Activated CD4-positive, alpha-beta T cell treated with anti-CD3 and anti-CD28 coated beads for 36 hours (primary cell): ENCODE measurements around the gene LAMB2. TPM values are rescaled to one million over a fixed set of nuclear protein-coding genes. Genes with fewer than 3 reads are reported as not detected.

Experiments
- ATAC-seq: fragments of 200-7000 bp; cut with Tn5 transposase; one replicate; pipeline ENCODE4 v1.10.0; 2021; ENCODE audit warnings: mild to moderate bottlenecking, moderate library complexity
- CTCF ChIA-PET: fragments of 350-600 bp; sonication (Branson Sonifier 250); formaldehyde crosslinking; loops from one replicate; lab custom pipeline; 2021; ENCODE audit warnings: antibody characterized with exemption; lab: Charles Lee
- POLR2A ChIA-PET: fragments of 350-600 bp; sonication (Branson Sonifier 250); formaldehyde crosslinking; loops from one replicate; lab custom pipeline; 2021; ENCODE audit warnings: antibody characterized with exemption, inconsistent platforms; lab: Charles Lee
- DNase-seq: peaks from one replicate; pipeline ENCODE4 v3.0.0-alpha.2; 2020
- H3K27ac Mint-ChIP-seq: one replicate; pipeline ENCODE4 v1.8.0; 2021; ENCODE audit warnings: mixed read lengths
- H3K27me3 Mint-ChIP-seq: one replicate; pipeline ENCODE4 v1.8.0; 2021; ENCODE audit warnings: mixed read lengths
- H3K36me3 Mint-ChIP-seq: one replicate; pipeline ENCODE4 v1.8.0; 2021; ENCODE audit warnings: low read depth, mixed read lengths
- H3K4me1 Mint-ChIP-seq: one replicate; pipeline ENCODE4 v1.8.0; 2021; ENCODE audit warnings: mixed read lengths
- H3K4me3 Mint-ChIP-seq: one replicate; pipeline ENCODE4 v1.8.0; 2021; ENCODE audit warnings: mild to moderate bottlenecking, moderate library complexity, mixed read lengths
- H3K9me3 Mint-ChIP-seq: one replicate; pipeline ENCODE4 v1.8.0; 2021; ENCODE audit warnings: low read depth, mixed read lengths
- intact Hi-C, 2 experiments: fragments of 100-400 bp; cut with DNase I in 1 of 2; cut with micrococcal nuclease in 1 of 2; formaldehyde crosslinking; loops; one replicate each; pipeline versions ENCODE4 v1.14.2 to v1.15.1; 2022 to 2024; cut with DNase I, micrococcal nuclease
- total RNA-seq, 2 experiments: library from RNA; stranded (reverse); gene quantifications; one replicate each; pipeline ENCODE4 v1.2.3, GENCODE V29; 2021

The LAMB2 gene
- total RNA-seq, 2 experiments from 2014 or later, result 0.71 TPM; not detected in 1

DNA sequence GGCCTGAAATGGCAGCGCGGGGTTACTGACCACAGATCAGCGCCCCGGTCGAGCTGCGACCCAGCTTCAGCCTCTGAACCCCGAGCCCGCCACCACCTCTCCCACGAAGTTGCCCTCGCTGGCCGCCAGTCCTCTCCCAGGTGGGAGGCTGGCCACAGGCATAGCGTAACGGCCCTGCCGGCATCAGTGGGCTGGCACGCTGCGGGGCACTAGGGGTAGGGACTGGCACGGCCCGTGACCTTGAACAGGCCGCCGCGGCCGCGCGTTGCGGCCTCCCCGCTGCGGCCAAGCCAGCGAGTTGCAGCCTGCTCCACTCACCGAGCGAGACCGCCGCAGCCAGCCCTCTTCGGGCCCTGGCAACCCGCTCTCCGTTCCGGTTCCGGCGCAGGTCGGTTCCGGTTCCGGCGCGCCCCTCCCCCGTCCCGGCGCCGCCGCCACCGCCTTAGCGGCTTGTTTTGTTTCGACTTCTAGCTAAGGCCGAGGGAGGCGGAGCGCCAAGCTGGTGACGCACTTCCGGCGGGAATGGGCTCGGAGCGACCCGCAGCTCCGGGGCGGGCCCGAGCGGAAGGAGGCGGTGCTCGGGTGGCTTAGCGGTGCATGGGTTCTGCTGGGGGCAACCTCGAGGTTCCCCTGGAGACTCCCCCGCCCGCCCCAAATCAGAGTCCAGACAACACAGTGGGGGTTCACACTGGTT, 12.3 kb downstream of the LAMB2 start, which contains the start of gene USP19:
TSS of gene USP19 (minus strand) at position 386 of the 694 bp plus-strand sequence. CDS start 1,678 bp downstream, outside the sequence.
- H3K9me3 Mint-ChIP-seq, result no peaks in the 10 kb centered on the region
- peaks cover 21% of the 10 kb centered on the region for H3K36me3 Mint-ChIP-seq
- no peaks in the 10 kb centered on the region for H3K27me3 Mint-ChIP-seq
- intact Hi-C loops, result loop anchor here (1.0 to 5.0 kb wide), 13 partner anchors 16 to 818 kb away; partner anchors contain the start of genes QARS1 (in 2 of the 2), QRICH1 (in 2 of the 2), APEH (in 1 of the 2) and C3orf62 (in 1 of the 2)
- peak; percentile 97 for ATAC-seq
- DNase-seq, result peak; percentile 97
- peak within 1 kb of the TSS; percentile 88 for H3K27ac Mint-ChIP-seq
- H3K4me1 Mint-ChIP-seq, result peaks cover 19% of the 10 kb centered on the region
- ChIA-PET CTCF (interaction anchor here (1.0 to 3.3 kb wide), 4 partner anchors 15 to 50 kb away, joined by 4 to 26 read pairs (median 6); partner anchors contain the start of gene QRICH1), POLR2A (interaction anchor here (0.6 to 1.5 kb wide), 5 partner anchors 11 to 404 kb away, joined by 4 to 22 read pairs (median 4); partner anchors contain the start of genes IP6K2 and QRICH1)
- H3K4me3 Mint-ChIP-seq, result peak within 1 kb of the TSS; percentile 87

DNA sequence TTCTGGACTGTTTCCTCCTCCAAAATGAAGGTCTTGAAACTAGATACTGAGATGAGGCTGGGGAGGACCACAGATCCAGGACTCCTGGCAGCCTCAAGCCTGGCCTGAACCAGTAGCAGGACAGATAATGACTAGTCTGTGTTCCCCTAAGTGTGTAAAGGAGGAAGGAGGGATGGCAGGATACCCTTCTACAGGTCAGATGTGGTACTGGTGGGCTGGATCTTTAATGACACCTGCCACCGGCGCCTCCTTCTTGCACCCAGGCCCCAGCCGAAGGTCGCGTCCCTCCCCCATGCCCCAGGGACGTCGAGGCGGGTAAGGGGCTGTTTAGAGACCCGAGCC, 12.8 kb downstream of the LAMB2 start:
- no peaks in the 10 kb centered on the region for H3K9me3 Mint-ChIP-seq
- DNase-seq (no peak), ATAC-seq (no peak)
- ChIA-PET CTCF (interaction anchor here (1.0 to 3.3 kb wide), 5 partner anchors 14 to 98 kb away, joined by 3 to 26 read pairs (median 4); partner anchors contain the start of genes NDUFAF3 and QRICH1), POLR2A (interaction anchor here (0.6 to 1.5 kb wide), 2 partner anchors 26 to 69 kb away, joined by 16 to 22 read pairs; partner anchors contain the start of gene QRICH1)
- H3K27ac Mint-ChIP-seq, result peak overlapping the region; percentile 88
- peaks cover 26% of the 10 kb centered on the region for H3K36me3 Mint-ChIP-seq
- peaks cover 19% of the 10 kb centered on the region for H3K4me1 Mint-ChIP-seq
- peak overlapping the region; percentile 87 for H3K4me3 Mint-ChIP-seq
- intact Hi-C loops, result loop anchor here (1.0 to 5.0 kb wide), 13 partner anchors 15 to 818 kb away; partner anchors contain the start of genes QARS1 (in 2 of the 2), QRICH1 (in 2 of the 2), APEH (in 1 of the 2) and C3orf62 (in 1 of the 2)
- no peaks in the 10 kb centered on the region for H3K27me3 Mint-ChIP-seq

DNA sequence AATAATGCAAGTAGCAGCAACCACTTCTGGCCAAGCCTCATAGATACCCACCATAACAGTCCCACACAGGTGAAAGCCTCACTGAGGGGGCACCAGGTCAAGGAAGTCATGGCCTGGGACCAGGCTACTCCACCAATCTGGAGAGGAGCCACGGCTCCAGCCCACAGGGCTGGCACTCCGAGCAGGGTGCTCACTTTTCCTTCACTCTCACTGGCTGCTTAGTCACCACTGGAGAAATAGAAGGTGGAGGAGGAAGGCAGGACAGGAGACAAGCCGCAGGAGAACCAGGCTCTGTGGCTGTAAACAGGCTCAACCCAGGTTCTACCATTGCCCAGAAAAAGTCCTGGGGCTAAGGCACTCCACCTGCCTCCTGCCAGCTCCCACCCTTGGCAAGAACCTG, 13.4 kb downstream of the LAMB2 start:
- ChIA-PET CTCF (interaction anchor here (1.1 to 3.3 kb wide), 3 partner anchors 14 to 98 kb away, joined by 3 to 26 read pairs (median 7); partner anchors contain the start of genes NDUFAF3 and QRICH1), POLR2A (no interaction called here)
- H3K27me3 Mint-ChIP-seq, result no peaks in the 10 kb centered on the region
- intact Hi-C loops, result no loop called here
- H3K27ac Mint-ChIP-seq, result no peak overlapping the region
- H3K4me1 Mint-ChIP-seq, result peaks cover 19% of the 10 kb centered on the region
- peak overlapping the region; percentile 87 for H3K4me3 Mint-ChIP-seq
- H3K9me3 Mint-ChIP-seq, result no peaks in the 10 kb centered on the region
- peaks cover 27% of the 10 kb centered on the region for H3K36me3 Mint-ChIP-seq
- DNase-seq (no peak), ATAC-seq (no peak)

DNA sequence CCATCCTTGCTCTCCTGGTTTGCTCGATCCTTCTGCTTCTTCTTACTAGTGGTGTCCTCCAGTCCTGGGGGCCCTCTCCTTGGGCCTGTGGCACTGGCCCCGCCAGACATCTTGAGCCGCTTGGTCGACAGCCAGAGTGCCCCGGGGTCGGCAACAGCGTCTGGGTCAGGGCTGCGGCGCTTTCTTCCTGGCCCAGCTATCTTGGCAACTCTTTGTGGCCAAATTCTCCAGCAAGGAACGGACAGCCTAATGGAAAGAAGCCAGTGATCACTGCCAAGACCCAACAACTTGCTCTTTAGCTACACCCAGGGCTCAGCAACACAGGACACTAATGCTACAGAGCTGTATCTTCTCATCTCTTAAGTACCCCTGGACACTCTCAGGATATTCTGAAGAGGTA, 13.8 kb downstream of the LAMB2 start:
- no peak for DNase-seq
- POLR2A ChIA-PET, result interaction anchor here (0.7 kb wide), 1 partner anchor 16 kb away, joined by 4 read pairs; no protein-coding TSS in a partner anchor
- CTCF ChIA-PET, result interaction anchor here (1.1 to 3.3 kb wide), 3 partner anchors 13 to 97 kb away, joined by 3 to 26 read pairs (median 7); partner anchors contain the start of genes NDUFAF3 and QRICH1
- Mint-ChIP-seq H3K9me3 (no peaks in the 10 kb centered on the region), H3K27me3 (no peaks in the 10 kb centered on the region), H3K4me1 (peaks cover 19% of the 10 kb centered on the region), H3K36me3 (peaks cover 28% of the 10 kb centered on the region), H3K27ac (no peak overlapping the region), H3K4me3 (peak overlapping the region; percentile 87)
- ATAC-seq, result no peak
- intact Hi-C loops, result no loop called here

DNA sequence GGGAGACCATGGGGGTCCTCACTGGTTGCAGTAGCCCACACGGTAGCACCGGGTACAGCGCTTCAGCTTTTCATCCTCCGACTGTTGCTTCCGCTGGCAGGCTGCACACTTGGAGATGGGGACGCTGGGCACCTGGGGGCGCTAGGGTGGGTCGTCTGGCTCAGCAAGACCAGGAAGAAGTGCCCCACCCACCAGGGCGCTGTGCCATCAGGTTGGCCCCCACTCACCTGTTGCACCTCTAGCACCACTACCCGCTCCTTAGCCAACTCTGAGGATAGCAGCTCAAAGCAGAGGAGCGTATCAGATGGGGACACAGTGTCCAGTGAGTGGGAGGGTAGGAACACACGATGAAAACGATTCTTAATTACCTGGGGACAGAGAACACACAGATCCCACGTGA, 20.6 kb downstream of the LAMB2 start:
- ChIA-PET CTCF (interaction anchor here (0.6 kb wide), 1 partner anchor 19 kb away, joined by 3 read pairs; the partner anchor contains the start of gene QRICH1), POLR2A (no interaction called here)
- peaks cover 33% of the 10 kb centered on the region for H3K36me3 Mint-ChIP-seq
- no peaks in the 10 kb centered on the region for H3K4me1 Mint-ChIP-seq
- H3K9me3 Mint-ChIP-seq, result no peaks in the 10 kb centered on the region
- ATAC-seq (no peak), DNase-seq (no peak)
- no peak overlapping the region for H3K4me3 Mint-ChIP-seq
- H3K27me3 Mint-ChIP-seq, result no peaks in the 10 kb centered on the region
- intact Hi-C loops, result no loop called here
- no peak overlapping the region for H3K27ac Mint-ChIP-seq

DNA sequence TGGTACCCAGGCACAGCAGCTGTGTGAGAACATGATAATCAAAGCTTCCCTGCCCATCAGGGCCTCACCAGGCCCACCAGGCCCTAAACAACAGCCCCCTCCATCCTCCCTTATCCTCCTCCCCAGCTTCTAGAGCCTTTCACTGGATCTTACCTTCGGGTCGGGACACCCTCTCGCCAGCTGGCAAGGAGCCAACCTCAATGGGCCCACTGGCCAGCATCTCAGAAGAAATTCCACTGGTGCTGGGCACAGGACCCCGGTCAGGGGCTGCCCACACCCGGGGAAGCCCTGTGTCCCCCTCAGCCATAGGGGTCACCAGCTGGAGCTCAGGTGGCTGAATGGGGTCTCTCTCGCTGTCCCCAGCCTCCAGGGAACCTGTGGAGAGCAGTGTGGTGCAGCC, 21.5 kb downstream of the LAMB2 start:
- DNase-seq, result no peak
- H3K36me3 Mint-ChIP-seq, result peaks cover 31% of the 10 kb centered on the region
- POLR2A ChIA-PET, result interaction anchor here (0.6 kb wide), 1 partner anchor 274 kb away, joined by 3 read pairs; no protein-coding TSS in a partner anchor
- H3K27me3 Mint-ChIP-seq, result no peaks in the 10 kb centered on the region
- intact Hi-C loops, result no loop called here
- ATAC-seq, result no peak
- CTCF ChIA-PET, result interaction anchor here (0.6 to 0.8 kb wide), 2 partner anchors 15 to 18 kb away, joined by 3 read pairs; partner anchors contain the start of gene QRICH1
- H3K4me1 Mint-ChIP-seq, result no peaks in the 10 kb centered on the region
- H3K27ac Mint-ChIP-seq, result no peak overlapping the region
- H3K9me3 Mint-ChIP-seq, result no peaks in the 10 kb centered on the region
- no peak overlapping the region for H3K4me3 Mint-ChIP-seq

DNA sequence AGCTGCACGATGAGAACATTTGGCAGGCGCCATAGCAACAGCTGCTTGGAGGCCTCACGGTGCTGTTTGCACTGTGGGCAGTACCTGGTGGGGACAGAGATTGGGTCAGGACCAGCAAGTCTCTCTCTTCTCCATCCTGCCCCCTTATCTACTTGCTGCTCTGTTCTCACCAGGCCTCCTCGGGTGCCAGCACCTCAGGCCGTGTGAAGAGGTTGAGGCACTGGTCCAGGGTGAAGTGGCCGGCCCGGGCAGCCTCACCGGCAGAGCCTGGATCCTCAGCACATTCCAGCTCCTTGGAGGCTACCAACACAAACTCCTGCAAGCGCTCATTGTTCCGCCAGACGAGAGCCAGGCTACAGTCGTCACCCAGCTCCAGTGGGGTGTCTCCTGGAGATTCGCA, 22.1 kb downstream of the LAMB2 start:
- CTCF ChIA-PET, result interaction anchor here (0.8 kb wide), 1 partner anchor 15 kb away, joined by 3 read pairs; no protein-coding TSS in a partner anchor
- H3K36me3 Mint-ChIP-seq, result peaks cover 26% of the 10 kb centered on the region

DNA sequence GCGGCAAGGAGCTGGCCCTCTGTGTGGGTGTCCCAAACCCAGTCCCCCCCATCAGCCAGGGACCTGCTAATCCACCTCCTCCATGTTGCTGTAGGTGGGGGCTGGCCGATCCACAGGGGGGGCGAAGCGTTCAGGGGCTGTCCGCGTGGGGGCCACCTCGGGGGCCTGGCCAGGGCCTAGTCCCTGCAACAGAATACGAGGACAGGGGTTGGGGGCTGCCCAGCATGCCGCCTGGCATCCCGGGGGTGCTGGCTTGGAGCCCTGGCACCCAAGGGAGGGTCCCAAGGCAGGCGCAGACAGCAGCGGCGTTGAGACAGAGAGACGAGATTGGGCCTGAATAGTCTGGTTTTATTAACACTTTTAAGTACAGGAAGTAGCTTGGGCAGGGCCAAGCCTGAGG, 24.5 kb downstream of the LAMB2 start:
- ChIA-PET POLR2A (interaction anchor here (0.6 to 1.1 kb wide), 2 partner anchors 12 to 17 kb away, joined by 4 to 12 read pairs; partner anchors contain the start of gene USP19), CTCF (interaction anchor here (0.7 kb wide), 1 partner anchor 481 kb away, joined by 4 read pairs; no protein-coding TSS in a partner anchor)
- ATAC-seq (no peak), DNase-seq (no peak)
- H3K36me3 Mint-ChIP-seq, result peaks cover 15% of the 10 kb centered on the region
- no peaks in the 10 kb centered on the region for H3K9me3 Mint-ChIP-seq
- intact Hi-C loops, result no loop called here
- H3K27ac Mint-ChIP-seq, result no peak overlapping the region
- H3K27me3 Mint-ChIP-seq, result no peaks in the 10 kb centered on the region
- H3K4me3 Mint-ChIP-seq, result no peak overlapping the region
- H3K4me1 Mint-ChIP-seq, result peaks cover 19% of the 10 kb centered on the region

More for the DNA sequence above, 22.1 kb downstream of the LAMB2 start:
- no peak for ATAC-seq
- Mint-ChIP-seq H3K27me3 (no peaks in the 10 kb centered on the region), H3K9me3 (no peaks in the 10 kb centered on the region), H3K27ac (no peak overlapping the region), H3K4me1 (peaks cover 1% of the 10 kb centered on the region), H3K4me3 (no peak overlapping the region)
- POLR2A ChIA-PET, result interaction anchor here (0.6 kb wide), 1 partner anchor 274 kb away, joined by 3 read pairs; no protein-coding TSS in a partner anchor
- no peak for DNase-seq
- intact Hi-C loops, result no loop called here

DNA sequence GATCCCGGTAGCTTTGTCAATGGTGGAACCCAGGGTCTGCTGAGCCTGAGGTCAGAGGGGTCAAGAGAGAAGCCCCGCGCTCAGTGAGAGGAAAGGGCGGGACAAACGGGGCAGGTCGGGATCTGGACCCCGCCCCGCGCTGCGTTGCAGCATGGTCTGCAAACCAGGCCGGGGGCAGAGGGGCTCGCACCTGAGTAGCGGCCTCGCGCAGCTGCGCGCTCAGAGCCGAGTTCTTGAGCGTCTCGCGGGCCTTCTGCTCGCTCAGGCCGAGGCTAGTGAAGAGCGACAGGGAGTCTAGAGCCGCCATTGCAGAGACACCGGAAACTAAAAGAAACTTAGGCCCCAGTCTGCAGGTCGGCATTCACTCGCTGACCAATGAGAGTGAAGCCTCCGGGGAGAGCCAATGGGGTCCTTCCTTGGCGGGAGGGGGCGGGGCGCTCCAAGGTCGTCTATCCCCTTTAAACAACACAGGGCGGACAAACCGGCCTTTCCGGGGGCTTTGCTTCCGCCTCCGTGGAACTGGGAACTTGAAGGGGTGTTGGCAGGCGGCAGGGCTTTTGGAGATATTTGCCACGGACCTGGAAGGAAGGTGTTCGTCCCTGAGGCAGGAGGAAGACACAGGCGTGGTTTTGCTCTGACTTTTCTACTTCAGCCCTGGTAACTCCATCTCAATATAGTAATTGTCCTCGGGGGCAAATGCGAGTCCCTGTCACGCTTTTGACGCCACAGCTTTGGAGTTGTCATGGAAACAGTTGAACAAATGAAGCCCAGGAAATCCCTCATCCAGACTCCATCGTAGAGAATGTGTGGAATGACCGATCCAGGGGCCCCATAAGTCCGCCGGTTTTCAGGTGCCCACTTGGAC, 28.2 kb downstream of the LAMB2 start, which contains the start of gene QARS1:
TSS of gene QARS1 (minus strand) at position 331 of the 865 bp plus-strand sequence. CDS start at position 307, 24 bp downstream.
- intact Hi-C loops, result loop anchor here (1.0 to 2.0 kb wide), 7 partner anchors 10 to 366 kb away; partner anchors contain the start of genes QRICH1 (in 2 of the 2), USP19 (in 2 of the 2), CCDC71 (in 1 of the 2) and DAG1 (in 1 of the 2)

DNA sequence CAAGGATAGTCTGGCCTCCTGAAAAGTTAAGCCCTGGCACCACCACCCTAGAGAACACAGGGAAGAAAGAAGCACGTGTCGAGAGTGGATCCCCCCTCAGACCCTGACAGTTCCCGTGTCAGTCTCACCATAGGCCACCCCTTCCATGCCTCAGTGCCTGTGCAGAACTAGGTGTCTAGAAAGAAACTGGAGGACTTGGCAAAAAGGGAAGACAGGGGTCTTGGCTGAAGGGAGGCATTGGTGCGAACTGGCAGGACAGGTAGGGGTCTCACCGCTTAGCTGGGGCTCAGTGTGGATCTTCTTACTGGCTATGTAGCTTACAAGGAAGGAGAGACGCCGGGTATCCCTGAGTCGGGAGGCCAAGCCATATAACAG, 28.8 kb downstream of the LAMB2 start:
- POLR2A ChIA-PET, result no interaction called here
- no peaks in the 10 kb centered on the region for H3K9me3 Mint-ChIP-seq

More for the DNA sequence above, 28.2 kb downstream of the LAMB2 start, which contains the start of gene QARS1:
- Mint-ChIP-seq H3K9me3 (no peaks in the 10 kb centered on the region), H3K36me3 (peaks cover 24% of the 10 kb centered on the region), H3K4me1 (peaks cover 21% of the 10 kb centered on the region), H3K27ac (peak within 1 kb of the TSS; percentile 96), H3K27me3 (no peaks in the 10 kb centered on the region), H3K4me3 (peak within 1 kb of the TSS; percentile 96)
- ChIA-PET POLR2A (interaction anchor here (0.6 kb wide), 1 partner anchor 11 kb away, joined by 3 read pairs; the partner anchor contains the start of gene QRICH1), CTCF (interaction anchor here (0.6 to 1.8 kb wide), 5 partner anchors 10 to 1523 kb away, joined by 3 to 13 read pairs (median 4); partner anchors contain the start of genes QRICH1 and USP19)
- peak; percentile 100 for ATAC-seq
- DNase-seq, result peak; percentile 94

More for the DNA sequence above, 28.8 kb downstream of the LAMB2 start:
- peak overlapping the region; percentile 96 for H3K4me3 Mint-ChIP-seq
- intact Hi-C loops, result loop anchor here (1.0 to 2.0 kb wide), 7 partner anchors 10 to 366 kb away; partner anchors contain the start of genes QRICH1 (in 2 of the 2), USP19 (in 2 of the 2), CCDC71 (in 1 of the 2) and DAG1 (in 1 of the 2)
- H3K27ac Mint-ChIP-seq, result peak overlapping the region; percentile 96
- ATAC-seq (no peak), DNase-seq (no peak)
- no peaks in the 10 kb centered on the region for H3K27me3 Mint-ChIP-seq
- CTCF ChIA-PET, result interaction anchor here (0.6 to 1.8 kb wide), 3 partner anchors 10 to 1524 kb away, joined by 3 to 13 read pairs (median 3); partner anchors contain the start of gene QRICH1
- H3K36me3 Mint-ChIP-seq, result peaks cover 25% of the 10 kb centered on the region
- H3K4me1 Mint-ChIP-seq, result peaks cover 21% of the 10 kb centered on the region
